Measurements from ENCODE around the gene SHROOM3.

Gene SHROOM3

DNA sequence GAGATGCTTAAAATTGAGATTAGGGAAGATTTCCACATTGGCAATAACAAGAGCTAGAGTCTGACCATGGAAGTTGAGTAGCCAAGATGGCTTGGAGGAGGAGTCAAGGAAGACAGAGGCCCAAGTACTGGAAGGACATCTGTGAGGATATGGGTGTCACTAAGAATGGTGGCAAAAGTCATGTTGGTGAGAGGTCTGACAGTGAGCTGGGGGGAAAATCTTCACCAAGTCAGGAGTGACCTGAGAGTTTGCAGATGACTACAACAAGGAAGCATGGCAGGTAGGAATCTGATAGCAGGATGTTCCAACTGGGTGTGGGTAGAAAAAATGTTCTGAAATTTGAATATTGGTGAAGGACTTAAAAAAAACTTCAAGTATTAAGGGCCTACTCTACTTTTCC is 103.3 kb downstream of the SHROOM3 start:
- H3K27ac Mint-ChIP-seq: no peak overlapping the region
- no peaks in the 10 kb centered on the region for H3K9me3 Mint-ChIP-seq
- no peak overlapping the region for H3K4me3 Mint-ChIP-seq
- H3K36me3 Mint-ChIP-seq: no peaks in the 10 kb centered on the region
- H3K4me1 Mint-ChIP-seq: no peaks in the 10 kb centered on the region
- H3K27me3 Mint-ChIP-seq: no peaks in the 10 kb centered on the region

DNA sequence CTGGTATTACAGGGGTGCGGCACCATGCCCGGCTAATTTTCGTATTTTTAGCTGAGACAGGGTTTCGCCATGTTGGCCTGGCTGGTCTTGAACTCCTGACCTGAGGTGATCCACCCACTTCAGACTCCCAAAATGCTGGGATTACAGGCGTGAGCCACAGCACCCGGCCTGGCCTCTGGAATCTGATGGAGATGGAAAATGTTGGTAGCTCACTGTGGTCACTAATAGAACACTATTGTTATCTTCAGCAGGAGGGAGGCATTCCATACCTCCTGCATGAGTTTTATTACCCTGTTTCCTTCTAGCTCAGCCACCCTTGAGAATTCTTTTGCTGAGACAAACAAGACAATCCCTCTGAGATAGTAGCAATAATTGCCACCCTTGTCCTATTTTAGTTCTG is 105.0 kb downstream of the SHROOM3 start:
- no peaks in the 10 kb centered on the region for H3K36me3 Mint-ChIP-seq
- H3K27me3 Mint-ChIP-seq: no peaks in the 10 kb centered on the region
- no peaks in the 10 kb centered on the region for H3K9me3 Mint-ChIP-seq
- H3K4me1 Mint-ChIP-seq: peaks cover 1% of the 10 kb centered on the region
- H3K4me3 Mint-ChIP-seq: no peak overlapping the region
- H3K27ac Mint-ChIP-seq: no peak overlapping the region

DNA sequence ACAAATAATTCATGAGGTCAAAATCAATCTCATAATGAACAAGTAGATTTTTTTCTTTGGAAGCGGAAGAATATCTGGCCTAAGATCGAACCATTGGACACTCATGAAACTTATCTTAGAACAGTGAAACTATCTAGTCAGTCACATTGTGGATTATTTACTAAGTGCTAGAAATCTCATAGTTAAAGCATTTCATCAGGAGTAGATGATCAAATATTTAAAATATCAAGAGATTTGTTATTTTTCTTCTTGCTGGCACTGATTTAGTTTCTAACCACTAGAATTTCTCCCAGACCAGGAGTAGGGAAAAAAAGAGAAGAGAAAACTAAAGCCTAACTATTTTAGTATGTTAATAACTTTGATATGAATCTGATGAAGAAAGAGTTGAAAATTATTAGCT is 105.5 kb downstream of the SHROOM3 start:
- no peaks in the 10 kb centered on the region for H3K9me3 Mint-ChIP-seq
- no peak overlapping the region for H3K27ac Mint-ChIP-seq
- H3K4me1 Mint-ChIP-seq: peaks cover 6% of the 10 kb centered on the region
- no peak overlapping the region for H3K4me3 Mint-ChIP-seq
- H3K27me3 Mint-ChIP-seq: no peaks in the 10 kb centered on the region
- no peaks in the 10 kb centered on the region for H3K36me3 Mint-ChIP-seq

DNA sequence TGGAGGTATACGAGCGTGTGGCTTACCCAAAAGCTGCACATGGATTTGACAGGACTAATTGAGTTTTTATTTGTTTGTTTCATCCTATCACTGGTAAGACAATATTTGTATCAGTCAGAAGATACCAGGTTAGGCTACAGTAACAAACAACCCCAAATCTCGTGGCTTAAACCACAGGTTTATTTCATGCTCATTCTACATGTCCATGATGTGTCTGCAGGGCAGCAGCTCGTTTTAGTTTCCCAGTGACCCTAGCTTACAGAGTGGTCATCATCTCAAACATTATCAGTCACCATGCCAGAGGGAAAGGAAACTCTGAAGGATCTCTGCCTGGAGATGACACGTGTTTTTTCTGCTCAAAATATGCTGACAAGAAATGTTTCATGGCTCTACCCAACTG is 108.3 kb downstream of the SHROOM3 start:
- peaks cover 9% of the 10 kb centered on the region for H3K4me1 Mint-ChIP-seq
- no peak overlapping the region for H3K27ac Mint-ChIP-seq
- H3K36me3 Mint-ChIP-seq: no peaks in the 10 kb centered on the region
- no peaks in the 10 kb centered on the region for H3K27me3 Mint-ChIP-seq
- H3K4me3 Mint-ChIP-seq: no peak overlapping the region
- no peaks in the 10 kb centered on the region for H3K9me3 Mint-ChIP-seq

DNA sequence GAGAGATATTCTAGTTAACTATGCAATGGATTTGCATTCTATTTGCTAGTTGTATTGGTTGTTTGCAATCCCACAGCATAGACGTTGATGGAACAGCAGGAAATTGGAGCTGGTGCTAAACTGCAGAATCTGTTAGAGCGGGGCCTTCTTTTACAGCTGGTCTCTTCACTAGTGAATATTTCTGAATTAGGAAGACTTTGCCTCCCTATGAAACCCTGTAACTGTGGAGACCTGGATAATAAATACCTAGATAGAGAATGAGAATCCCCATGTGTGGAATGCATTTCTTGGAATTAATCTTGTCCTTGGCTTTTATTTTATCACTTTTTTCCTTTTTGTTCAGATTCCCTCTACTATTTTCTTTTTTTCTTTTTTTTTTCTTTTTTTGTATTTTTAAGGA is 109.7 kb downstream of the SHROOM3 start:
- Mint-ChIP-seq H3K36me3 (no peaks in the 10 kb centered on the region), H3K27ac (no peak overlapping the region), H3K4me3 (no peak overlapping the region), H3K4me1 (peaks cover 9% of the 10 kb centered on the region), H3K9me3 (no peaks in the 10 kb centered on the region), H3K27me3 (no peaks in the 10 kb centered on the region)

DNA sequence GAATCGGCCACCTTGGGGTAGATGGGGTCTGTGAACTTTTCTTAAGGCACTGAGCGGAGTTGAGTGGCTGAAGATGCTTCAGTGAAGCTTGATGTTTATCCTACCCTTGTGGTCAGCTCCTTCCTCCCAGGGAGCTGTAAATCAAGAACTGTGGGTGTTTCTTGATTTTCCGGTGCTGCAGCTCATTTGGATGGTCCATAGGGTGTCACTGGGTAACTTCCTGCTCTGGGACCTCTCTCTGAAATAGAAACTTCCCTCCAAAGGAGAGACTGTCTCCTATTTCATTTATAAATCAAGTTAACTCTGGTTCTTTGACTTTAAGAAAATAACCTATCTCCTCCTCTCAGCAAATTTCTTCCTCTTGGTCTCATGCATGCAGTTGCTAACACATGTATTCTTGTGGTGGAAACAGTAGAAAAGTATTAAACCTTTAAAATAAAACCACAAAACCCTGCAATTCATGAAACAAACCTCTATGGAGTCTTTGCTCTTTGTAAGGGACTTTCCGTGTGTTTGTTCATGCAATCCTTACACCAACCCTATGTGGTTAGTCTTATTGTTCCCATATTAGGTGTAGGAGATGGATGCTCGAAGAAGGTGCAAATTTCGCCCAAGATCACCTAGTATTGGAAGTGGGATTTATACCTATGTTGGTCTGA is 110.3 kb downstream of the SHROOM3 start:
- peaks cover 9% of the 10 kb centered on the region for H3K4me1 Mint-ChIP-seq
- H3K27ac Mint-ChIP-seq: peak overlapping the region; percentile 33
- no peak overlapping the region for H3K4me3 Mint-ChIP-seq
- H3K27me3 Mint-ChIP-seq: no peaks in the 10 kb centered on the region
- H3K36me3 Mint-ChIP-seq: no peaks in the 10 kb centered on the region
- no peaks in the 10 kb centered on the region for H3K9me3 Mint-ChIP-seq

DNA sequence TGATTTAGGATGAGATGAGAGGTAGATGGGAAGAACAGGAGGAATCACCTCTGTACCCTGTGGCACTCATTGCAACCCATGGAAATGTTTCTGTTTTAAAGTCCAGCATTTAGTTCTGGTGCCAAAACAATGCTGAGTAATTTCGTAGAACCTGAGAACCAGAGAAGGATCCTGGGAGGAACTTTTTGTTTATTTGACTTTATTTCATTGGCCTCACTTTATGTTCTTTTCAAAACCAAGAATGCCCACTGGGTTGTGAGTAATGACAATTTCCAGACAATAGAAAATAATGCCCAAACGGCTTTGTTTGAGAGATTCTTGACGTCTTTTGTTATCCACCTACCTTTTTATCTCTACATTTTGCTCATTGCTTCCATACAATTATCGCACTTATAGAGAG is 111.3 kb downstream of the SHROOM3 start:
- Mint-ChIP-seq H3K36me3 (no peaks in the 10 kb centered on the region), H3K9me3 (no peaks in the 10 kb centered on the region), H3K4me1 (peaks cover 9% of the 10 kb centered on the region), H3K4me3 (no peak overlapping the region), H3K27ac (no peak overlapping the region), H3K27me3 (no peaks in the 10 kb centered on the region)

DNA sequence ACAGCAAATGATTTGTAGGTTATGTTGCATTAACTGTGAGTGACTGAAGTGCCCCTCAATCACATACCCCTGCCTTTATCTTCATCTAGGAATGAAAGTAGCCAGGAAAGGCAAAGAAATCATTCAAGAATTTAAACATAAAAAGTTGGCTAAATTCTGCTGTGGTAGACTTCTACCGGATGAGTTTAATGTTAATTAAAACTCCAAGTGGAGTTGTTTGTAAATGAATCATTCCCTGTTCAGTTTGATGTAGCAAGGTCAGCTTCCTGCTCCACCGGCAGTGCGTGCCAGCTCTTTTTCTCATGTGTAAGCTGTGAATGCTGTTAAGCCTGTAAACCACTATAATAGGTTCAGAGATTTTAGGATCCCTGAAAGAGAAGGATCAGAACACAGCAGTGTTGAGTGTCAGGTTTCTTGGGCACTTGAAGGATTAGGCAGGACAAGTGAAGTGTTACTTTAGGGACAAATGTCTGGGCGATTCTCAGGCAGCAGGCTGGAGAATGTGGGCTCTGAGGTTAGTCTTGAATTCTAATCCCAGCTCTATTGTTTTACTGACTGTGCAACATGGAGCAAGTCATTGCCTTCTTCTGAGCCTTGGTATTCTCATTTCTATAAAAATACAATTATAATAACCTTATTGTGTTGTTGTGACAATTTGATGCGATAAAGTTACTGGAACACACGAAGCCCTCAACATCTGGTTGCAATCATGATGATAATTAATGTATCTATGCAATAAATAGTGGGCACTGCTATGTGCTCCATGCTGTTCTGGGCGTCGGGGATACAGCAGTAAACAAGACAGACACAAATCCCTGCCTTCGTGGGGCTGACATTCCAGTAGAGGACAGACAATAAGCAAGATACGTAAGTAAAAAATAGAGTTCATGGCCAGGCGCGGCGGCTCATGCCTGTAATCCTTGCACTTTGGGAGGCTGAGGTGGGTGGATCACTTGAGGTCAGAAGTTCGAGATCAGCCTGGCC is 112.0 kb downstream of the SHROOM3 start:
- Mint-ChIP-seq H3K4me1 (peaks cover 9% of the 10 kb centered on the region), H3K4me3 (no peak overlapping the region), H3K27ac (no peak overlapping the region), H3K36me3 (no peaks in the 10 kb centered on the region), H3K27me3 (no peaks in the 10 kb centered on the region), H3K9me3 (no peaks in the 10 kb centered on the region)

DNA sequence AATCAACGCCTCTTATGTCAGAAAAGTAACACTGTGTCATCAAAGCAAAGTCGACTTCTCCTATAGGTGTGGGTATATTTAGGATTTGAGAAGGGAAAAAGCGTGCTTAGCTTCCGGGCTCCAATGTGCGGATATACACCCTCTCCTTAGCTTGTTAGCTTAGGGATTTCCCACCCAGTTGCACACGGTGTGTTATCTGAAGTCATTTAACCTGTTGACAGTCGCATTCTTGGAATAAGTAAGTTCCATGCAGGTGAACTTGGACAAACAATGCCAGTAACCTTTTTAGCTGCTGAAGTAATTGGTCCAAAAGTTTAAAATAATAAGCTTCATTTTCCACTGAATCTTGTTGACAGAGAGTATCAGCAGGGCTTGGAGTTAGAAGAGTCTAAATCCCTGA is 113.7 kb downstream of the SHROOM3 start:
- no peaks in the 10 kb centered on the region for H3K9me3 Mint-ChIP-seq
- no peaks in the 10 kb centered on the region for H3K36me3 Mint-ChIP-seq
- H3K4me1 Mint-ChIP-seq: peaks cover 9% of the 10 kb centered on the region
- H3K27me3 Mint-ChIP-seq: no peaks in the 10 kb centered on the region
- H3K27ac Mint-ChIP-seq: no peak overlapping the region
- no peak overlapping the region for H3K4me3 Mint-ChIP-seq

DNA sequence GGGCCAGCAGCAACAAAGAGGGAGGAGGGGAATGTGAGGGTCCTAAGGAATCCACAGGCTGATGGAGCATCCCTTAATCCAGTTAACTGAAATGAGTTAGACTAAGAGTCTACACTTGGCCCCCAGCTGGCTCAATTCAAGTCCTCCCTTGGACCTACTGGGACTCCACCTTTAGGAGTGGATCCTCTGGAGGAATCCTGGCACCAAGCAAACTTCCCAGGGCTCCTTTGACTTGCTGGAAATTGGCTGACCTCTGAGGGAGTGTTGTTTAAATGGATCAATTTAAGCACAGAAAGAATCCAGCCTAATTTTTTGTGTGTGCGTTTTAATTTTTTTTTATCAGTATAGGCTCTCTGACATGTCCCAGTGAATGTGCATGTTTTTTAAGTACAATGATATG is 114.7 kb downstream of the SHROOM3 start:
- Mint-ChIP-seq H3K36me3 (no peaks in the 10 kb centered on the region), H3K27me3 (no peaks in the 10 kb centered on the region), H3K9me3 (no peaks in the 10 kb centered on the region), H3K4me3 (no peak overlapping the region), H3K27ac (no peak overlapping the region), H3K4me1 (peaks cover 9% of the 10 kb centered on the region)

DNA sequence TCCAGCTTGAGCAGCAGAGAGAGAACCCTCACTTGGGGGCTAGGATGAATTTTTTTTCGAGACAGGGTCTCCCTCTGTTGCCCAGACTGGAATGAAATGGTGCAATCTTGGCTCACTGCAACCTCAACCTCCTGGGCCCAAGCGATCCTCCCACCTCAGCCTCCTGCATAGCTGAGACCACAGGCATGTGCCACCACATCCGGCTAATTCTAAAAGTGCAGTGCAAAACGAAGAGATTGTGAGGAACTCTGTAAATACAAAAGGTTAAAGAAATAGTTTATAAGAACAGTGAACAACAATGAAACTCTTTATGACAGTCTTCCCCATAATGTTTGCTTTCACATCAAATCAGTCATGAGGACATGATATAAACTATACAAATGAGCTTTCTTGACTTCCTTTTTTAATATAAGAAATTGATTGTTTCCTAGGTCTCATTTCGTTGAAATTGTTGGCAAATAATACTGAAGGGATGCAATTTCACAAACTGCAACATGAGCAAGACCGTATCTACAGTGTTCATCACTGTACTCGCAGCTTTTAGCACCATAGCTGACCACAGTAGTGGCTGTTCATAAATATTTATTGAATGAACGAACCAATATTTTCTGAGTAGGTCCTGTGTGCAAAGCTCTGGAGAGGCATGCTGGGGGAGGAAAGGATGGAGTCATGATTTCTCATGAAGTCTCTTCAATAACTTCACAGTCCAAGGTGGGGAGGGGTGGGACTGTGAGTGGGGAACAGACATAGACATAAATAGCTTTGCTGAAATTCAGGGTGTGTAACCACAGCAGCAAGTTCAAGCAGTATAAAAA is 116.1 kb downstream of the SHROOM3 start:
- Mint-ChIP-seq H3K27ac (no peak overlapping the region), H3K9me3 (no peaks in the 10 kb centered on the region), H3K4me3 (no peak overlapping the region), H3K4me1 (no peaks in the 10 kb centered on the region), H3K36me3 (no peaks in the 10 kb centered on the region), H3K27me3 (no peaks in the 10 kb centered on the region)

DNA sequence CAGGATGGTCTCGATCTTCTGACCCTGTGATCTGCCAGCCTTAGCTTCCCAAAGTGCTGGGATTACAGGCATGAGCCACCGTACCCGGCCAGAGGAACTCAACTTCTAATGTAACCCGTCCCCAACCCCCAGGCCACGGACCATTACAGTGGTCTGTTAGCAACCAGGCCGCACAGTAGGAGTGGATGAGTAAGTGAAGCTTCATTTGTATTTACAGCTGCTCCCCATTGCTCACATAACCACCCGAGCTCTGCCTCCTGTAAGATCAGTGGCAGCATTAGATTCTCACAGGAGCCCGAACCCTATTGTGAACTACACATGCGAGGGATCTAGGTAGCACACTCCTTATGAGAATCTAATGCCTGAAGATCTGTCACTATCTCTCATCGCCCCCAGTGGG is 119.6 kb downstream of the SHROOM3 start:
- Mint-ChIP-seq H3K27me3 (no peaks in the 10 kb centered on the region), H3K36me3 (no peaks in the 10 kb centered on the region), H3K4me1 (no peaks in the 10 kb centered on the region), H3K27ac (no peak overlapping the region), H3K9me3 (no peaks in the 10 kb centered on the region), H3K4me3 (no peak overlapping the region)

DNA sequence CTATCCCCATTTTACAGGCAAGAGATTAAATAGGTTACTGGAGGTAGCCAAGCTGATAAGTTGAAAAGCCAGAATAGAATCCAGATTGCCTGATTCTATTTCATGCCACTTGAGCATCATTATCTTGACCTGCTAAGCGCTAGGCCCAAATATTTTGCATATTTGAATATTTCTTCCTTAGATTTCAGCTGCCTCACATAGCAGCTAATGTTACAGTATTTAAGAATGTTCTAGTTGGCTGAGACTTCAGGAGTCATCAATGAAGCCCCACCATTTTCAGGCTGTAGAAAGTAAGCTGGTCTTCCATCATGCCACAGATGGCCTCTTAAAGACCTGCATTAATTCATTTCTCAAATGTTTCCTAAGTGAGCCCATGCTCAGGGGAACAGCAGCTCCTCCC is 121.4 kb downstream of the SHROOM3 start:
- Mint-ChIP-seq H3K4me3 (no peak overlapping the region), H3K27me3 (no peaks in the 10 kb centered on the region), H3K9me3 (no peaks in the 10 kb centered on the region), H3K27ac (no peak overlapping the region), H3K4me1 (no peaks in the 10 kb centered on the region), H3K36me3 (no peaks in the 10 kb centered on the region)

DNA sequence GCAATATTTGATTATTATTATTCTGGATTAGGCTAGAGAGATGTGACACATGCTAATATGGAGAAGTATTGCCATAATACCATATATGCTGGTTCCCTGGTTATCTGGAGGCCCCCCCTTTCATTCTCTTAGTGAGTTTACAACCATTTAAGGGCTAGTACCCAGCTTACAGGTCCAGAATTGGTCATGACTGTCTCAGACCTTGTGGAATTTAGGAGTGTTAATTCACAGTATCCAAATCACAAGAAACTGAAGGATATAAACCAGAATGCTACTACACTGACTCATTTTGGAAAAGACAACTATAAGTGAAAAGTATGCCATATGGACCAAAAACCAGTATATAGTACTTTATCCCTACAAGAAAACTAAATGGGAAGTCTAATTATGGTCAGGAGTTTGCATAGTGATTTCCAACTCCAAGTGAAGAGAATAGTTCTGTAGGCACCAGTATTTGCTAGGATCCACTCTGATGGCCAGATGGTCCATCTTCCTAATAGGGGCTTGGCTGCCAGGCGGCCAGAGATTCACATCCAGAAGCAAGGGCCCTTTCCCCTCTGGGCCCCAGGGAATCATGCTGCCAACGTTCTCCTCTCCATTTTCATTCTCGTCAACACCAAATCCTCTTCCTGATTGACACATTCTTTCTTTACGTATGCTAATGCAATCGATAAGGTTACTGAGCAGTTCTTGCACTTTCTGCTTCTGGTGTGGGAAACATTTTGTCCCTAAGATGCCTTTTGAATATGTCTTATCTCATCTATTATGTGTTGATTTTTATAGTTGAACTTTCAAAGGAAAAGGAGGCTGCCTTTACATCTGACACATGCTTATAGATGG is 123.6 kb downstream of the SHROOM3 start:
- H3K36me3 Mint-ChIP-seq: no peaks in the 10 kb centered on the region
- H3K27ac Mint-ChIP-seq: no peak overlapping the region
- H3K4me1 Mint-ChIP-seq: no peaks in the 10 kb centered on the region
- H3K27me3 Mint-ChIP-seq: no peaks in the 10 kb centered on the region
- H3K9me3 Mint-ChIP-seq: no peaks in the 10 kb centered on the region
- H3K4me3 Mint-ChIP-seq: no peak overlapping the region
